HepG2 (cell line): ENCODE measurements around the gene CSNK1D. TPM values are rescaled to one million over a fixed set of nuclear protein-coding genes. Genes with fewer than 3 reads are reported as not detected.
A peak's percentile ranks its signal among the peaks of the same experiment; 100 is the strongest.

Experiments used
- ASH2L ChIP-seq: fragments of 300-600, 200-600 bp; sonication (generic); IDR thresholded peaks from 2 replicates; pipeline ENCODE4 v1.7.0; 2017; ENCODE audit warnings: low read depth, mild to moderate bottlenecking, moderate library complexity, mixed read lengths, low read length; ENCODE audit not compliant: insufficient read length
- ERF ChIP-seq: IDR thresholded peaks from 2 replicates; pipeline ENCODE4 v1.6.1; 2018; ENCODE audit warnings: missing biosample characterization, missing genetic modification reagents
- JUNB ChIP-seq: sonication (generic); formaldehyde crosslinking; IDR thresholded peaks from 2 replicates; pipeline ENCODE4 v1.8.0; 2022; ENCODE audit warnings: missing genetic modification reagents, mild to moderate bottlenecking, borderline replicate concordance
- MIER3 ChIP-seq: IDR thresholded peaks from 2 replicates; pipeline ENCODE4 v1.6.1; 2016; ENCODE audit warnings: missing compliant biosample characterization, borderline replicate concordance
- NFATC3 ChIP-seq: sonication (generic); formaldehyde crosslinking; IDR thresholded peaks from 2 replicates; pipeline ENCODE4 v1.5.1; 2020; ENCODE audit warnings: mild to moderate bottlenecking, missing genetic modification reagents
- NONO ChIP-seq, 2 experiments: fragments of 450-650 bp in 1 of 2; sonication (generic) in 1 of 2; formaldehyde crosslinking in 1 of 2; IDR thresholded peaks in 1 of 2; conservative IDR thresholded peaks in 1 of 2; 2 replicates each; pipeline versions ENCODE4 v1.6.1 to v1.8.0; 2017 to 2022; ENCODE audit warnings: mild to moderate bottlenecking in 1 of 2, missing genetic modification reagents in 1 of 2, moderate library complexity in 1 of 2
- ZBTB20 ChIP-seq: sonication (generic); formaldehyde crosslinking; IDR thresholded peaks from 2 replicates; pipeline ENCODE4 v1.8.1; 2023; ENCODE audit warnings: missing genetic modification reagents, low read depth, mild to moderate bottlenecking, borderline replicate concordance
- ZFP62 ChIP-seq: sonication (generic); formaldehyde crosslinking; IDR thresholded peaks from 2 replicates; pipeline ENCODE4 v1.4.0; 2020; ENCODE audit warnings: missing genetic modification reagents
- ZFY ChIP-seq: sonication (generic); formaldehyde crosslinking; IDR thresholded peaks from 2 replicates; pipeline ENCODE4 v1.4.0; 2020; ENCODE audit warnings: missing genetic modification reagents
- ZNF207 ChIP-seq: fragments of 450-650 bp; IDR thresholded peaks from 2 replicates; pipeline ENCODE4 v1.6.1; 2016; ENCODE audit warnings: antibody characterized with exemption, borderline replicate concordance
- ZNF382 ChIP-seq: sonication (generic); formaldehyde crosslinking; IDR thresholded peaks from 2 replicates; pipeline ENCODE4 v1.5.0; 2020; ENCODE audit warnings: missing genetic modification reagents, mild to moderate bottlenecking, borderline replicate concordance
- ZNF446 ChIP-seq: sonication (generic); formaldehyde crosslinking; IDR thresholded peaks from 2 replicates; pipeline ENCODE4 v1.5.0; 2020; ENCODE audit warnings: mild to moderate bottlenecking, missing genetic modification reagents
- ZNF550 ChIP-seq: sonication (generic); formaldehyde crosslinking; IDR thresholded peaks from 2 replicates; pipeline ENCODE4 v1.4.0; 2020; ENCODE audit warnings: mild to moderate bottlenecking, missing genetic modification reagents, borderline replicate concordance
- ZNF781 ChIP-seq: sonication (generic); formaldehyde crosslinking; IDR thresholded peaks from 2 replicates; pipeline ENCODE4 v1.5.1; 2020; ENCODE audit warnings: borderline replicate concordance, mild to moderate bottlenecking, missing genetic modification reagents; ENCODE audit errors: not compliant biosample characterization
- ZNF883 ChIP-seq: sonication (generic); formaldehyde crosslinking; IDR thresholded peaks from 2 replicates; pipeline ENCODE4 v1.5.1; 2020; ENCODE audit warnings: mild to moderate bottlenecking, missing genetic modification reagents; ENCODE audit errors: not compliant biosample characterization
- polyA plus RNA-seq, 8 experiments: library from polyadenylated mRNA; depleted of rRNA in 3 of 8; stranded (reverse) in 7 of 8; unstranded in 1 of 8; fragments of >200 nt; fragmentation: Illumina TruSeq in 4 of 8; extraction: Trizol in 4 of 8; gene quantifications; 2 replicates each; pipeline versions ENCODE4 v1.2.1 to v1.2.3, GENCODE V29; 2011 to 2016; ENCODE audit warnings: low read depth in 4 of 8, missing spikeins in 1 of 8, mixed read lengths in 1 of 8; ENCODE audit not compliant: insufficient read depth in 1 of 8
- total RNA-seq, 5 experiments: library from RNA; depleted of rRNA; stranded (reverse); fragments of >200 nt; fragmentation: Illumina TruSeq; extraction: Trizol; gene quantifications; 2 replicates each; pipeline ENCODE4 v1.2.3, GENCODE V29; 2016; ENCODE audit warnings: low read depth in 1 of 5
- TF ChIP-seq, protein P1 (sequence below): sonication (generic); formaldehyde crosslinking; IDR thresholded peaks from 2 replicates; pipeline ENCODE4 v1.8.1; 2022; ENCODE audit warnings: low read depth, mild to moderate bottlenecking, missing genetic modification reagents
- TF ChIP-seq, protein P2 (sequence below): sonication (generic); formaldehyde crosslinking; IDR thresholded peaks from 2 replicates; pipeline ENCODE4 v1.5.0; 2020; ENCODE audit warnings: mild to moderate bottlenecking, missing genetic modification reagents
- TF ChIP-seq, protein P3 (sequence below): sonication (generic); formaldehyde crosslinking; IDR thresholded peaks from 2 replicates; pipeline ENCODE4 v1.4.0; 2020; ENCODE audit warnings: mild to moderate bottlenecking, missing genetic modification reagents
- TF ChIP-seq, protein P4 (sequence below): sonication (generic); formaldehyde crosslinking; IDR thresholded peaks from 2 replicates; pipeline ENCODE4 v1.5.1; 2020; ENCODE audit warnings: mild to moderate bottlenecking, missing genetic modification reagents, borderline replicate concordance

CSNK1D gene
- total and polyA plus RNA-seq, 2 of the 13 experiments (the other 11 are each of a cell fraction or from before 2014, with no cell fraction given), result 31.5 to 128 TPM

DNA sequence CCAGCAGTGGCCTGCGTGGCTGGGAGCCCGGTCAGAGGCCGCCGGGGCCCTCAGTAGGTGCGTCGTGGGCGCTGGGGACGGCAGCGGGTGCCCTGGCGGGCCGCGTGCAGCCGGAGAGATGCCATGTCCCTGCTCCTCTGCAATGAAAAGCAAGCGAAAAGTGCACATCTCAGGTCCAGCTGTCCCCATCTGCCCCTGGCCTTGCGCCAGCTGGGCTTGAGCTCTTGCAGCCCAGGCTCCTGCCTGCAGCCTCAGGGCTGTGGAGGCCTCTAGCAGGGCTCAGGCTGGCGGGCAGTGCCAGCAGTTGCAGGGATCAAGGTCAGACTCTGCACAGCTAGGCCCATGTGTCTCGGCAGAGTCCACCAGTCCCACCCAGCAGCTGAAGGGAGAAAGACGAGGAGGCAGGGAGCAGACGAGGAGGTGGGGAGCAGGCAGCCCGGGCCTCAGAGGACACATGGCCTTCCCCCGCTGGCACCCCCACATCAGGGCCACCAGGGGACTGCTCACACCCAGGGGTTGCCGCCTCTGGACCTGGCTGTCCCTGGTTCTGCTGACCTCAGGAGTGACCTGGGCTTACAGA is 33.5 kb downstream of the CSNK1D start (continued):
- TF ChIP-seq NONO (IDR thresholded peaks at IDR 0.05) (no peak), NONO (CRISPR knock-in tag; conservative IDR thresholded peaks at IDR 0.05) (peak; percentile 44; the same call in 1 of the 2 replicates), ZNF446 (no peak), ZNF781 (CRISPR knock-in tag) (peak; percentile 22), ZFP62 (CRISPR knock-in tag) (no peak), ZNF550 (no peak), ZFY (CRISPR knock-in tag) (peak; percentile 80), MIER3 (peak; percentile 9; the same call in 1 of the 2 replicates), JUNB (CRISPR knock-in tag) (no peak), ZNF382 (CRISPR knock-in tag) (no peak), ASH2L (no peak), ZBTB20 (CRISPR knock-in tag) (peak; percentile 55; the same call in 1 of the 2 replicates), NFATC3 (CRISPR knock-in tag) (no peak), ZNF883 (CRISPR knock-in tag) (no peak), ERF (CRISPR knock-in tag) (no peak), ZNF207 (no peak)
- TF ChIP-seq, protein P1, sequence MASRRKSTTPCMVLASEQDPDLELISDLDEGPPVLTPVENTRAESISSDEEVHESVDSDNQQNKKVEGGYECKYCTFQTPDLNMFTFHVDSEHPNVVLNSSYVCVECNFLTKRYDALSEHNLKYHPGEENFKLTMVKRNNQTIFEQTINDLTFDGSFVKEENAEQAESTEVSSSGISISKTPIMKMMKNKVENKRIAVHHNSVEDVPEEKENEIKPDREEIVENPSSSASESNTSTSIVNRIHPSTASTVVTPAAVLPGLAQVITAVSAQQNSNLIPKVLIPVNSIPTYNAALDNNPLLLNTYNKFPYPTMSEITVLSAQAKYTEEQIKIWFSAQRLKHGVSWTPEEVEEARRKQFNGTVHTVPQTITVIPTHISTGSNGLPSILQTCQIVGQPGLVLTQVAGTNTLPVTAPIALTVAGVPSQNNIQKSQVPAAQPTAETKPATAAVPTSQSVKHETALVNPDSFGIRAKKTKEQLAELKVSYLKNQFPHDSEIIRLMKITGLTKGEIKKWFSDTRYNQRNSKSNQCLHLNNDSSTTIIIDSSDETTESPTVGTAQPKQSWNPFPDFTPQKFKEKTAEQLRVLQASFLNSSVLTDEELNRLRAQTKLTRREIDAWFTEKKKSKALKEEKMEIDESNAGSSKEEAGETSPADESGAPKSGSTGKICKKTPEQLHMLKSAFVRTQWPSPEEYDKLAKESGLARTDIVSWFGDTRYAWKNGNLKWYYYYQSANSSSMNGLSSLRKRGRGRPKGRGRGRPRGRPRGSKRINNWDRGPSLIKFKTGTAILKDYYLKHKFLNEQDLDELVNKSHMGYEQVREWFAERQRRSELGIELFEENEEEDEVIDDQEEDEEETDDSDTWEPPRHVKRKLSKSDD (CRISPR knock-in tag), result no peak; the same call in 1 of the 2 replicates
- TF ChIP-seq, protein P2, sequence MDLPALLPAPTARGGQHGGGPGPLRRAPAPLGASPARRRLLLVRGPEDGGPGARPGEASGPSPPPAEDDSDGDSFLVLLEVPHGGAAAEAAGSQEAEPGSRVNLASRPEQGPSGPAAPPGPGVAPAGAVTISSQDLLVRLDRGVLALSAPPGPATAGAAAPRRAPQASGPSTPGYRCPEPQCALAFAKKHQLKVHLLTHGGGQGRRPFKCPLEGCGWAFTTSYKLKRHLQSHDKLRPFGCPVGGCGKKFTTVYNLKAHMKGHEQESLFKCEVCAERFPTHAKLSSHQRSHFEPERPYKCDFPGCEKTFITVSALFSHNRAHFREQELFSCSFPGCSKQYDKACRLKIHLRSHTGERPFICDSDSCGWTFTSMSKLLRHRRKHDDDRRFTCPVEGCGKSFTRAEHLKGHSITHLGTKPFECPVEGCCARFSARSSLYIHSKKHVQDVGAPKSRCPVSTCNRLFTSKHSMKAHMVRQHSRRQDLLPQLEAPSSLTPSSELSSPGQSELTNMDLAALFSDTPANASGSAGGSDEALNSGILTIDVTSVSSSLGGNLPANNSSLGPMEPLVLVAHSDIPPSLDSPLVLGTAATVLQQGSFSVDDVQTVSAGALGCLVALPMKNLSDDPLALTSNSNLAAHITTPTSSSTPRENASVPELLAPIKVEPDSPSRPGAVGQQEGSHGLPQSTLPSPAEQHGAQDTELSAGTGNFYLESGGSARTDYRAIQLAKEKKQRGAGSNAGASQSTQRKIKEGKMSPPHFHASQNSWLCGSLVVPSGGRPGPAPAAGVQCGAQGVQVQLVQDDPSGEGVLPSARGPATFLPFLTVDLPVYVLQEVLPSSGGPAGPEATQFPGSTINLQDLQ (CRISPR knock-in tag), result peak; percentile 90
- TF ChIP-seq, protein P3, sequence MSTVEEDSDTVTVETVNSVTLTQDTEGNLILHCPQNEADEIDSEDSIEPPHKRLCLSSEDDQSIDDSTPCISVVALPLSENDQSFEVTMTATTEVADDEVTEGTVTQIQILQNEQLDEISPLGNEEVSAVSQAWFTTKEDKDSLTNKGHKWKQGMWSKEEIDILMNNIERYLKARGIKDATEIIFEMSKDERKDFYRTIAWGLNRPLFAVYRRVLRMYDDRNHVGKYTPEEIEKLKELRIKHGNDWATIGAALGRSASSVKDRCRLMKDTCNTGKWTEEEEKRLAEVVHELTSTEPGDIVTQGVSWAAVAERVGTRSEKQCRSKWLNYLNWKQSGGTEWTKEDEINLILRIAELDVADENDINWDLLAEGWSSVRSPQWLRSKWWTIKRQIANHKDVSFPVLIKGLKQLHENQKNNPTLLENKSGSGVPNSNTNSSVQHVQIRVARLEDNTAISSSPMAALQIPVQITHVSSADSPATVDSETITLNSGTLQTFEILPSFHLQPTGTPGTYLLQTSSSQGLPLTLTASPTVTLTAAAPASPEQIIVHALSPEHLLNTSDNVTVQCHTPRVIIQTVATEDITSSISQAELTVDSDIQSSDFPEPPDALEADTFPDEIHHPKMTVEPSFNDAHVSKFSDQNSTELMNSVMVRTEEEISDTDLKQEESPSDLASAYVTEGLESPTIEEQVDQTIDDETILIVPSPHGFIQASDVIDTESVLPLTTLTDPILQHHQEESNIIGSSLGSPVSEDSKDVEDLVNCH (CRISPR knock-in tag), result no peak
- TF ChIP-seq, protein P4, sequence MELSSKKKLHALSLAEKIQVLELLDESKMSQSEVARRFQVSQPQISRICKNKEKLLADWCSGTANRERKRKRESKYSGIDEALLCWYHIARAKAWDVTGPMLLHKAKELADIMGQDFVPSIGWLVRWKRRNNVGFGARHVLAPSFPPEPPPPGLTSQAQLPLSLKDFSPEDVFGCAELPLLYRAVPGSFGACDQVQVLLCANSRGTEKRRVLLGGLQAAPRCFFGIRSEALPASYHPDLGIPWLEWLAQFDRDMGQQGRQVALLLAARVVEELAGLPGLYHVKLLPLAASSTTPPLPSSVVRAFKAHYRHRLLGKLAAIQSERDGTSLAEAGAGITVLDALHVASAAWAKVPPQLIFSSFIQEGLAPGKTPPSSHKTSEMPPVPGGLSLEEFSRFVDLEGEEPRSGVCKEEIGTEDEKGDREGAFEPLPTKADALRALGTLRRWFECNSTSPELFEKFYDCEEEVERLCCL (CRISPR knock-in tag), result peak; percentile 16; the same call in 1 of the 2 replicates
